SU-DHL-6 (cell line): ENCODE data around the gene CXorf66.

Experiments
- CTCF ChIP-seq: fragments of 200-600 bp; sonication (generic); IDR thresholded peaks from one replicate; pipeline ENCODE4 v1.5.1; 2017; ENCODE audit warnings: antibody characterized with exemption, mild to moderate bottlenecking, low read length, moderate library complexity; ENCODE audit not compliant: insufficient read depth, poor library complexity, severe bottlenecking
- EZH2phosphoT487 ChIP-seq: fragments of 200-600 bp; sonication (generic), shearing (Covaris generic); conservative IDR thresholded peaks from 2 replicates; pipeline ENCODE4 v1.6.1; 2018; ENCODE audit warnings: mild to moderate bottlenecking, antibody characterized with exemption, low read length, moderate library complexity, mixed read lengths

- no peak for TF ChIP-seq EZH2phosphoT487
- no peak for TF ChIP-seq CTCF
Observed at GRCh38 chrX:139982856-139983255, 17.5 kb upstream of the CXorf66 start.
